GM12892 (cell line): Measurements from ENCODE around the gene PEAK1.

Source experiments
- POLR2A ChIP-seq: IDR thresholded peaks from 2 replicates; pipeline ENCODE4 v1.6.1; 2011; ENCODE audit warnings: low read depth, low read length, control low read depth
- POLR2AphosphoS5 ChIP-seq: IDR thresholded peaks from 2 replicates; pipeline ENCODE4 v1.6.1; 2011; ENCODE audit warnings: low read depth, low read length, control low read depth
- TAF1 ChIP-seq: IDR thresholded peaks from 2 replicates; pipeline ENCODE4 v1.6.1; 2011; ENCODE audit warnings: low read depth, mild to moderate bottlenecking, control low read depth, low read length, borderline replicate concordance

GRCh38 chr15:77225088-77225487, 194.8 kb downstream of the PEAK1 start:
- TF ChIP-seq POLR2A: no peak
- no peak for TF ChIP-seq POLR2AphosphoS5
- TF ChIP-seq TAF1: no peak
